HepG2 (cell line): ENCODE measurements around the gene KTN1. TPM values are rescaled to one million over a fixed set of nuclear protein-coding genes. Genes with fewer than 3 reads are reported as not detected.

Experiments used
- BORCS8-MEF2B ChIP-seq: sonication (generic); formaldehyde crosslinking; IDR thresholded peaks from 2 replicates; pipeline ENCODE4 v1.8.0; 2022; ENCODE audit warnings: mild to moderate bottlenecking, missing genetic modification reagents
- CCDC6 ChIP-seq: sonication (generic); formaldehyde crosslinking; IDR thresholded peaks from 2 replicates; pipeline ENCODE4 v1.8.1; 2022; ENCODE audit warnings: mild to moderate bottlenecking, missing genetic modification reagents, moderate library complexity
- DMAP1 ChIP-seq: IDR thresholded peaks from 2 replicates; pipeline ENCODE4 v1.6.1; 2016
- HDAC2 ChIP-seq: sonication (generic); formaldehyde crosslinking; IDR thresholded peaks from 2 replicates; pipeline ENCODE4 v1.4.0; 2020; ENCODE audit warnings: missing genetic modification reagents
- KMT2B ChIP-seq: IDR thresholded peaks from 2 replicates; pipeline ENCODE4 v1.6.1; 2016; ENCODE audit warnings: missing genetic modification reagents, missing compliant biosample characterization
- MAZ ChIP-seq, 2 experiments: sonication (generic) in 1 of 2; formaldehyde crosslinking in 1 of 2; IDR thresholded peaks; 2 replicates each; pipeline versions ENCODE4 v1.5.0 to v1.6.1; 2012 to 2020; ENCODE audit warnings: low read depth in 2 of 2, mild to moderate bottlenecking in 2 of 2, borderline replicate concordance in 1 of 2, improper control_type of control experiment in 1 of 2, low read length in 1 of 2, missing genetic modification reagents in 1 of 2, moderate library complexity in 1 of 2
- MED13 ChIP-seq: sonication (generic); formaldehyde crosslinking; IDR thresholded peaks from 2 replicates; pipeline ENCODE4 v1.5.0; 2020; ENCODE audit warnings: missing genetic modification reagents
- MEIS1 ChIP-seq: sonication (generic); formaldehyde crosslinking; IDR thresholded peaks from 2 replicates; pipeline ENCODE4 v1.9.0; 2021; ENCODE audit warnings: mild to moderate bottlenecking, missing genetic modification reagents, moderate library complexity, borderline replicate concordance
- MTF2 ChIP-seq: sonication (generic); formaldehyde crosslinking; IDR thresholded peaks from 2 replicates; pipeline ENCODE4 v1.5.0; 2020; ENCODE audit warnings: missing genetic modification reagents, borderline replicate concordance
- NCOA1 ChIP-seq: sonication (generic); formaldehyde crosslinking; IDR thresholded peaks from 2 replicates; pipeline ENCODE4 v1.9.0; 2021; ENCODE audit warnings: missing genetic modification reagents
- U2AF1 ChIP-seq: fragments of 200-400 bp; formaldehyde crosslinking; optimal IDR thresholded peaks from 2 replicates; pipeline ENCODE3; 2017; ENCODE audit warnings: mild to moderate bottlenecking, low read depth, low read length
- ZNF101 ChIP-seq: sonication (generic); formaldehyde crosslinking; IDR thresholded peaks from 2 replicates; pipeline ENCODE4 v1.4.0; 2020; ENCODE audit warnings: mild to moderate bottlenecking, low read depth, missing genetic modification reagents, borderline replicate concordance
- polyA plus RNA-seq, 8 experiments: library from polyadenylated mRNA; depleted of rRNA in 3 of 8; stranded (reverse) in 7 of 8; unstranded in 1 of 8; fragments of >200 nt; fragmentation: Illumina TruSeq in 4 of 8; extraction: Trizol in 4 of 8; gene quantifications; 2 replicates each; pipeline versions ENCODE4 v1.2.1 to v1.2.3, GENCODE V29; 2011 to 2016; ENCODE audit warnings: low read depth in 4 of 8, missing spikeins in 1 of 8, mixed read lengths in 1 of 8; ENCODE audit not compliant: insufficient read depth in 1 of 8
- total RNA-seq, 5 experiments: library from RNA; depleted of rRNA; stranded (reverse); fragments of >200 nt; fragmentation: Illumina TruSeq; extraction: Trizol; gene quantifications; 2 replicates each; pipeline ENCODE4 v1.2.3, GENCODE V29; 2016; ENCODE audit warnings: low read depth in 1 of 5
- TF ChIP-seq, protein P1 (sequence below): sonication (generic); formaldehyde crosslinking; IDR thresholded peaks from 2 replicates; pipeline ENCODE4 v1.4.0; 2020; ENCODE audit warnings: low read depth, missing genetic modification reagents
- TF ChIP-seq, protein P2 (sequence below): sonication (generic); formaldehyde crosslinking; IDR thresholded peaks from 2 replicates; pipeline ENCODE4 v1.8.0; 2022; ENCODE audit warnings: low read depth, missing genetic modification reagents
- TF ChIP-seq, protein P3 (sequence below): sonication (generic); formaldehyde crosslinking; IDR thresholded peaks from 2 replicates; pipeline ENCODE4 v1.4.0; 2020; ENCODE audit warnings: missing genetic modification reagents, borderline replicate concordance

Gene KTN1
- total and polyA plus RNA-seq, 2 of the 13 experiments (the other 11 are each of a cell fraction or from before 2014, with no cell fraction given) = 60.6 to 169 TPM

DNA sequence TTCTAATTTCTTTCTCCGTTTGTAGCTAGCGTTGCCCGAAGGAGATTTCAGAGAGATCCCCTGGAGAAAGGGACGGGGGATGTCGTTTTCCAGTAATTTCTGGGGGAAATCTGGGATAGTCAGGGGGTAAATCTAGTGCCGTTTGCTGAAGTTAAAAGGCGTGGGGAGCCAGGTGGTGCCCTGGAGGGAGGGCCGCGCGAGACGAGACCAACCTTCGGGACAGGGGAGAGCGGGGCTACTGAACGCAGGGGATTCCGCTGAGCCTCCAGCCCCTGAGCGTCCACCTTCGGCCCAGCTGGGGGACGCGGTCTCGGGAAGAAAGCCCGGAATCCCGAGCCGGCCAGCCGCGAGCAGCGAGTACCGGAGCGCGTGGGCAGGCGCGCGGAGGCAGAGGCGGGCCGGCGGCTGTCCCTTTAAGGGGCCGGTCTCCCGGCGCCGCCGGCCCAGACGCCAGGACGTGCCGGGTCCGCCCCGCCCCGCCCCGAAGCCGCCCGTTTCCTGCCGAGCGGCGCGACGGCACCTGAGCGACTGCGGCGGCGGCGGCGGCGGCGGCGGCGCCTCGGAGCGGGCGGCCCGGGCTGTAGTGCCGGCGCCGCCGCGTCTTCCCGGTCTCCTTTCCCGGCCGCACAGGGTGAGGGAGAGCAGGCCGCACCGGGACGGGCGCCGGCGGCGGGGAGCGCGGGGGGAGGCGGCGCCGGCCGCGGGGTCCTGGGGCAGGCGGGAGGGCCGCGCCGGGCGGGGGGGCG is at the start of gene KTN1 (continued):
- 0 out of 2 replicates have a peak, but pooled peaks have one; percentile 22 for TF ChIP-seq MAZ (IDR thresholded peaks at IDR 0.05; ENCODE audit: borderline replicate concordance, low read depth, low read length)
- TF ChIP-seq MAZ (CRISPR knock-in tag; IDR thresholded peaks at IDR 0.05; ENCODE audit: low read depth) = peak; percentile 29; the same call in 1 of the 2 replicates
- TF ChIP-seq CCDC6 = 0 out of 2 replicates have a peak, but pooled peaks have one; percentile 18
- peak; percentile 22; the same call in 1 of the 2 replicates for TF ChIP-seq BORCS8-MEF2B (CRISPR knock-in tag)
- TF ChIP-seq, protein P1, sequence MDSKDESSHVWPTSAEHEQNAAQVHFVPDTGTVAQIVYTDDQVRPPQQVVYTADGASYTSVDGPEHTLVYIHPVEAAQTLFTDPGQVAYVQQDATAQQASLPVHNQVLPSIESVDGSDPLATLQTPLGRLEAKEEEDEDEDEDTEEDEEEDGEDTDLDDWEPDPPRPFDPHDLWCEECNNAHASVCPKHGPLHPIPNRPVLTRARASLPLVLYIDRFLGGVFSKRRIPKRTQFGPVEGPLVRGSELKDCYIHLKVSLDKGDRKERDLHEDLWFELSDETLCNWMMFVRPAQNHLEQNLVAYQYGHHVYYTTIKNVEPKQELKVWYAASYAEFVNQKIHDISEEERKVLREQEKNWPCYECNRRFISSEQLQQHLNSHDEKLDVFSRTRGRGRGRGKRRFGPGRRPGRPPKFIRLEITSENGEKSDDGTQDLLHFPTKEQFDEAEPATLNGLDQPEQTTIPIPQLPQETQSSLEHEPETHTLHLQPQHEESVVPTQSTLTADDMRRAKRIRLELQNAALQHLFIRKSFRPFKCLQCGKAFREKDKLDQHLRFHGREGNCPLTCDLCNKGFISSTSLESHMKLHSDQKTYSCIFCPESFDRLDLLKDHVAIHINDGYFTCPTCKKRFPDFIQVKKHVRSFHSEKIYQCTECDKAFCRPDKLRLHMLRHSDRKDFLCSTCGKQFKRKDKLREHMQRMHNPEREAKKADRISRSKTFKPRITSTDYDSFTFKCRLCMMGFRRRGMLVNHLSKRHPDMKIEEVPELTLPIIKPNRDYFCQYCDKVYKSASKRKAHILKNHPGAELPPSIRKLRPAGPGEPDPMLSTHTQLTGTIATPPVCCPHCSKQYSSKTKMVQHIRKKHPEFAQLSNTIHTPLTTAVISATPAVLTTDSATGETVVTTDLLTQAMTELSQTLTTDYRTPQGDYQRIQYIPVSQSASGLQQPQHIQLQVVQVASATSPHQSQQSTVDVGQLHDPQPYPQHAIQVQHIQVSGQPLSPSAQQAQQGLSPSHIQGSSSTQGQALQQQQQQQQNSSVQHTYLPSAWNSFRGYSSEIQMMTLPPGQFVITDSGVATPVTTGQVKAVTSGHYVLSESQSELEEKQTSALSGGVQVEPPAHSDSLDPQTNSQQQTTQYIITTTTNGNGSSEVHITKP (CRISPR knock-in tag) = peak; percentile 97
- peak; percentile 42; the same call in 1 of the 2 replicates for TF ChIP-seq HDAC2 (CRISPR knock-in tag)
- TF ChIP-seq NCOA1 = peak; percentile 66
- TF ChIP-seq, protein P2, sequence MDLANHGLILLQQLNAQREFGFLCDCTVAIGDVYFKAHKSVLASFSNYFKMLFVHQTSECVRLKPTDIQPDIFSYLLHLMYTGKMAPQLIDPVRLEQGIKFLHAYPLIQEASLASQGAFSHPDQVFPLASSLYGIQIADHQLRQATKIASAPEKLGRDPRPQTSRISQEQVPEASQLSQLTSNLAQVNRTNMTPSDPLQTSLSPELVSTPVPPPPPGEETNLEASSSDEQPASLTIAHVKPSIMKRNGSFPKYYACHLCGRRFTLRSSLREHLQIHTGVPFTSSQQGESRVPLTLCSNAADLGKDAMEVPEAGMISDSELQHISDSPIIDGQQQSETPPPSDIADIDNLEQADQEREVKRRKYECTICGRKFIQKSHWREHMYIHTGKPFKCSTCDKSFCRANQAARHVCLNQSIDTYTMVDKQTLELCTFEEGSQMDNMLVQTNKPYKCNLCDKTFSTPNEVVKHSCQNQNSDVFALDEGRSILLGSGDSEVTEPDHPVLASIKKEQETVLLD (CRISPR knock-in tag) = peak; percentile 49; the same call in 1 of the 2 replicates
- TF ChIP-seq, protein P3, sequence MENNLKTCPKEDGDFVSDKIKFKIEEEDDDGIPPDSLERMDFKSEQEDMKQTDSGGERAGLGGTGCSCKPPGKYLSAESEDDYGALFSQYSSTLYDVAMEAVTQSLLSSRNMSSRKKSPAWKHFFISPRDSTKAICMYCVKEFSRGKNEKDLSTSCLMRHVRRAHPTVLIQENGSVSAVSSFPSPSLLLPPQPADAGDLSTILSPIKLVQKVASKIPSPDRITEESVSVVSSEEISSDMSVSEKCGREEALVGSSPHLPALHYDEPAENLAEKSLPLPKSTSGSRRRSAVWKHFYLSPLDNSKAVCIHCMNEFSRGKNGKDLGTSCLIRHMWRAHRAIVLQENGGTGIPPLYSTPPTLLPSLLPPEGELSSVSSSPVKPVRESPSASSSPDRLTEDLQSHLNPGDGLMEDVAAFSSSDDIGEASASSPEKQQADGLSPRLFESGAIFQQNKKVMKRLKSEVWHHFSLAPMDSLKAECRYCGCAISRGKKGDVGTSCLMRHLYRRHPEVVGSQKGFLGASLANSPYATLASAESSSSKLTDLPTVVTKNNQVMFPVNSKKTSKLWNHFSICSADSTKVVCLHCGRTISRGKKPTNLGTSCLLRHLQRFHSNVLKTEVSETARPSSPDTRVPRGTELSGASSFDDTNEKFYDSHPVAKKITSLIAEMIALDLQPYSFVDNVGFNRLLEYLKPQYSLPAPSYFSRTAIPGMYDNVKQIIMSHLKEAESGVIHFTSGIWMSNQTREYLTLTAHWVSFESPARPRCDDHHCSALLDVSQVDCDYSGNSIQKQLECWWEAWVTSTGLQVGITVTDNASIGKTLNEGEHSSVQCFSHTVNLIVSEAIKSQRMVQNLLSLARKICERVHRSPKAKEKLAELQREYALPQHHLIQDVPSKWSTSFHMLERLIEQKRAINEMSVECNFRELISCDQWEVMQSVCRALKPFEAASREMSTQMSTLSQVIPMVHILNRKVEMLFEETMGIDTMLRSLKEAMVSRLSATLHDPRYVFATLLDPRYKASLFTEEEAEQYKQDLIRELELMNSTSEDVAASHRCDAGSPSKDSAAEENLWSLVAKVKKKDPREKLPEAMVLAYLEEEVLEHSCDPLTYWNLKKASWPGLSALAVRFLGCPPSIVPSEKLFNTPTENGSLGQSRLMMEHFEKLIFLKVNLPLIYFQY (CRISPR knock-in tag) = peak; percentile 74; the same call in 1 of the 2 replicates
- no peak for TF ChIP-seq U2AF1
- TF ChIP-seq KMT2B (CRISPR knock-in tag) = peak; percentile 71
- 0 out of 2 replicates have a peak, but pooled peaks have one; percentile 18 for TF ChIP-seq MEIS1 (CRISPR knock-in tag)
- peak; percentile 63 for TF ChIP-seq DMAP1 (CRISPR knock-in tag)
- TF ChIP-seq ZNF101 (CRISPR knock-in tag) = no peak
- TF ChIP-seq MED13 = 0 out of 2 replicates have a peak, but pooled peaks have one; percentile 29
- TF ChIP-seq MTF2 (CRISPR knock-in tag) = peak; percentile 75; the same call in 1 of the 2 replicates
